Heart right ventricle (tissue), 16 donors: ENCODE data around the gene SUGCT. TPM values are rescaled to one million over a fixed set of nuclear protein-coding genes. Genes with fewer than 3 reads are reported as not detected.
A peak's percentile ranks its signal among the peaks of the same experiment; 100 is the strongest.

Source experiments
- ATAC-seq, 8 donors: fragments of 200-7000 bp; cut with Tn5 transposase; one replicate each; pipeline ENCODE4 v1.9.1; 2020; ENCODE audit warnings: mild to moderate bottlenecking in 8 of 8, moderate library complexity in 8 of 8, moderate number of reproducible peaks in 1 of 8
- DNase-seq, 2 donors: peaks; one replicate each; pipeline ENCODE4 v3.0.0-alpha.2; 2020
- H3K27ac ChIP-seq, 10 donors: fragments of 200-600 bp; sonication (generic) in 2 of 10; one replicate each; pipeline versions ENCODE4 v1.5.0 to v1.8.0; 2020 to 2022; ENCODE audit warnings: mild to moderate bottlenecking in 3 of 10
- H3K27me3 ChIP-seq, 7 donors: fragments of 200-600 bp; one replicate each; pipeline ENCODE4 v1.8.0; 2021 to 2022; ENCODE audit warnings: mild to moderate bottlenecking in 2 of 7
- H3K36me3 ChIP-seq, 9 donors: fragments of 200-600 bp; sonication (generic) in 1 of 9; one replicate each; pipeline versions ENCODE4 v1.5.0 to v1.8.0; 2020 to 2022; ENCODE audit warnings: mild to moderate bottlenecking in 2 of 9
- H3K4me1 ChIP-seq, 9 donors: fragments of 200-600 bp; sonication (generic) in 1 of 9; one replicate each; pipeline versions ENCODE4 v1.5.0 to v1.8.0; 2020 to 2022; ENCODE audit warnings: mild to moderate bottlenecking in 4 of 9
- H3K4me3 ChIP-seq, 10 donors: fragments of 200-600 bp; sonication (generic) in 2 of 10; one replicate each; pipeline versions ENCODE4 v1.5.0 to v1.8.0; 2020 to 2022; ENCODE audit warnings: mild to moderate bottlenecking in 7 of 10, moderate library complexity in 2 of 10
- H3K9me3 ChIP-seq, 11 donors: fragments of 200-600 bp in 10 of 11; sonication (generic) in 2 of 11; one replicate each; pipeline versions ENCODE4 v1.5.0 to v1.8.0; 2013 to 2022; ENCODE audit warnings: mild to moderate bottlenecking in 2 of 11, control low read depth in 1 of 11, moderate library complexity in 1 of 11
- CTCF ChIP-seq, 9 donors: fragments of 200-600 bp; sonication (generic) in 2 of 9; IDR thresholded peaks; one replicate each; pipeline versions ENCODE4 v1.5.0 to v1.8.0; 2021 to 2022; ENCODE audit warnings: antibody characterized with exemption in 9 of 9, mild to moderate bottlenecking in 5 of 9, moderate library complexity in 1 of 9
- WGBS, 2 donors: extraction: QIAGEN DNeasy Blood & Tissue Kit; methylation state at CpG; one replicate each; pipeline ENCODE4 v1.1.7; 2013; ENCODE audit warnings: inconsistent platforms in 1 of 2; 5-methylcytosine and 5-hydroxymethylcytosine counted together
- intact Hi-C, 10 donors: fragments of 100-400 bp; cut with DNase I; formaldehyde crosslinking; loops; one replicate each; pipeline versions ENCODE4 v1.11.1 to v1.14.2; 2022
- polyA plus RNA-seq, 2 donors: library from polyadenylated mRNA; stranded (reverse); fragments of 200-250 nt; gene quantifications; one replicate each; pipeline ENCODE4 v1.2.3, GENCODE V29; 2013
- total RNA-seq, 10 donors: library from RNA; stranded (reverse); fragmentation: NEBNext Ultra II Directional in 3 of 10; extraction: Animal tissue kit (Norgen Biotek cat#: 25700) in 3 of 10; gene quantifications; one replicate each; pipeline versions ENCODE4 v1.2.1 to v1.2.4, GENCODE V29; 2021 to 2023
- donor health status: Arrhythmogenic right ventricular cardiomyopathy.
- donor health status: ischemic (EF 13 %, LVEDD 7.1; RV severe dilation, severe dysfunction).
- donor health status: healthy with polysubstance abuse.
- donor health status: DM: no; HTN: yes; CAD: no.
- donor health status: DM: no; HTN: no; CAD: no.
- donor health status: ischemic (EF 25% LVEDD 6.9; RV normal size, moderate dysfunction).
- donor health status: ischemic (EF 25% LVEDD 5.7; RV mildly dilated, moderate dysfunction).
- donor health status: healthy.
- donor health status: DM: yes; HTN: yes; CAD: no.
- donor health status: Ischemic cardiomyopathy.
- donor health status: ischemic (EF 35%, LVEDD 5.7; RV mildly dilated, moderate dysfunction).
- donor health status: nonischemic (EF 11% LVEDD 7.7; RV severe dilation, severe dysfunction).
- donor health status: DM: yes; HTN: yes; CAD: no.
- donor health status: PGD.
- donor health status: ischemic (EF 29% LVEDD 5.4; RV normal size, mild dysfunction).
- donor health status: nonischemic (EF 23%, LVEDD 6.1; RV moderate dilation, normal function).

Gene SUGCT
- total and polyA plus RNA-seq, 12 donors: 1.2 to 8.1 (median 6.1) TPM

- no peak for DNase-seq
- no peak for TF ChIP-seq CTCF (IDR thresholded peaks at IDR 0.05)
- Histone ChIP-seq H3K36me3 (no peaks in the 10 kb centered on the region), H3K4me3 (no peak overlapping the region), H3K9me3 (peaks cover 0 to 4% (median 0%) of the 10 kb centered on the region in 11 donors), H3K4me1 (no peaks in the 10 kb centered on the region), H3K27me3 (no peaks in the 10 kb centered on the region), H3K27ac (no peak overlapping the region)
- no peak for ATAC-seq
- intact Hi-C loops: no loop called here
Observed at GRCh38 chr7:40882071-40882658, 747.4 kb downstream of the SUGCT start.

DNA sequence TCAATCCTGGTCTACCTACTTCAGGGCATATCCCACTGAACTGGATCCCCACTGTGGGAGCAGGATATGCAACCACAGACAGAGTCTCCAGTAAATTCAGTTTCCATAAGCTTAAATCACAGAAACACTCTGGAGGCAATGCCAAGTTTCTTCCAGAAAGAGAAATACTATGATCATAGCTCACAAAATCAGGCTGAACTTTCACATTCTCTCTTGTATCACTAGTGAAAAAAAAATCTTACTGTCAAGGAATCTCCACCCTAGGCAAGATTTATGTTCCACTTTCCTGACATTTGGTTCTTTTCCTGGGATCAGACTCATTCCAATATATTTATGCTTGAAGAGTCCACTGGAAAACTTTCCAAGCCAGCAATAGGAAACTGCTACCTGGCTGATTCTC, 749.0 kb downstream of the SUGCT start:
- H3K27me3 ChIP-seq: no peaks in the 10 kb centered on the region
- no peak overlapping the region for H3K4me3 ChIP-seq
- intact Hi-C loops: no loop called here
- no peak for DNase-seq
- peaks cover 0 to 4% (median 0%) of the 10 kb centered on the region in 11 donors for H3K9me3 ChIP-seq
- TF ChIP-seq CTCF (IDR thresholded peaks at IDR 0.05): no peak
- H3K4me1 ChIP-seq: no peaks in the 10 kb centered on the region
- no peak for ATAC-seq
- no peaks in the 10 kb centered on the region for H3K36me3 ChIP-seq
- H3K27ac ChIP-seq: no peak overlapping the region

GRCh38 chr7:40884241-40884640, 749.4 kb downstream of the SUGCT start:
- H3K4me3 ChIP-seq: no peak overlapping the region
- no peak for ATAC-seq
- no peak for TF ChIP-seq CTCF (IDR thresholded peaks at IDR 0.05)
- intact Hi-C loops: no loop called here
- peaks cover 0 to 4% (median 0%) of the 10 kb centered on the region in 11 donors for H3K9me3 ChIP-seq
- no peaks in the 10 kb centered on the region for H3K27me3 ChIP-seq
- DNase-seq: no peak
- 82 to 99% methylated on average over 3 of the region's 3 CpGs for WGBS, 2 donors
- no peaks in the 10 kb centered on the region for H3K36me3 ChIP-seq
- H3K27ac ChIP-seq: no peak overlapping the region
- no peaks in the 10 kb centered on the region for H3K4me1 ChIP-seq

DNA sequence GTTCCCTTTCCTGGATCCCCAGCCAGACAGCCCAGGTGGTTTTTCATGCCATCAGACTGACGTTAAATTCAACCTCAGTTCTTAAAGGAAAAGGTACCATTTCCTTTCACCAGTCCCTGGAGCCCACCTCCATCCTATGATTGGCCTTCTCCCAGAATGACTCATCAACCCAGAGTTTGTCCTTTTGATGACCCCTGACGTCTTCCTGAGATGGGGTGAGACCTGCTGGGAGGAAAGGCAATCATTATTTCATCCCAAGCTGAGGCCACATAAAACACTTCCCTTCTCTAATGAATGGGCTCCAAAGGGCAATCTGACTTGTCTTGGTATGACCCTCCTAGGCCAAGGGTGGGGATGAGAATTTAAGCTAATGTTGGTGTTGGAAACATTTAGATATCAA, 750.7 kb downstream of the SUGCT start:
- ATAC-seq (peak in 2 of 8 donors; percentile 39 to 48), DNase-seq (no peak)
- Histone ChIP-seq H3K27me3 (no peaks in the 10 kb centered on the region), H3K9me3 (peaks cover 0 to 7% (median 2%) of the 10 kb centered on the region in 11 donors), H3K4me1 (no peaks in the 10 kb centered on the region), H3K27ac (no peak overlapping the region), H3K4me3 (no peak overlapping the region), H3K36me3 (no peaks in the 10 kb centered on the region)
- WGBS, 2 donors: 24 to 45% methylated on average over 2 of the region's 2 CpGs
- intact Hi-C loops: no loop called here
- TF ChIP-seq CTCF (IDR thresholded peaks at IDR 0.05): no peak
